NT2/D1 (cell line): ENCODE measurements around the gene ZNF91.

Experiments
- SUZ12 ChIP-seq: IDR thresholded peaks from 2 replicates; pipeline ENCODE4 v1.6.1; 2011; ENCODE audit not compliant: insufficient read length, insufficient read depth; ENCODE audit errors: extremely low read depth
- ZNF274 ChIP-seq: IDR thresholded peaks from 2 replicates; pipeline ENCODE4 v1.6.1; 2011; ENCODE audit warnings: mild to moderate bottlenecking, low read depth, low read length

DNA sequence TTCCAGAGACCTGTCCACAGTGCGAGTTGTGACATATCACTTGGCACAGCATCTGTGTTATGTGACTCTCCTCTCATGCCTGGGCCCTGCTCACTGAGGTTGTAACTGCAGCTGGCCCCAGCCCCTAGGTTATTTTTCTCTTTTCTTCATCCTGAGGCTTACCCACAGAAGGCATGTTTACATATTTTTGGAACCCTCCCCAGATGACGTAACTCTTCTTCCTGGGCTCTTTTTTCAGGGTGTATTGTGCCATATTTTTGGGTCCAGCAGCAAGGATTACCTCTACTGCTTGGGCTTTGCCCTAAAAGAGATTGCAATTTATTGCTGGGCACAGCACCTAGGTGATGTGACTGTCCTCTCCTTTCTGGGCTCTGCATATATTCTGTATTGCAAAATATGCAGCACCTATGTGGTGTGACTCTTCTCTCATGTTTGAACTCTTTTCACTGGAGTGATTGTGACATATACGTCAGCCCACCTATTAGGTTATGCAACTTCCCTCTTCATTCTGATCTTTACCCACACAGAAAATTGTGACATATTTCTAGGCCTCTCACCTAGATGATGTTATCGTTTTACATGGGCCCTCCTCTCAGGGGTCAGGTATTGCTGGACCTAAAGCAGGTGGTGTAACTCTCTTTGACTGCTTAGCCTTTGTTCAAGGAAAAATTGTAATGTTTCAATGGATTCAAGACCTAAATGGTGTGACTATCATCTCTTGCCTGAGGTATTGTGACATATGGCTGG is 80.6 kb downstream of the ZNF91 start:
- TF ChIP-seq ZNF274: no peak
- no peak for TF ChIP-seq SUZ12
